Endodermal cell (in vitro differentiated cells): ENCODE results near the gene MAGI3. TPM values are rescaled to one million over a fixed set of nuclear protein-coding genes. Genes with fewer than 3 reads are reported as not detected.

Source experiments
- DNase-seq: peaks from one replicate; pipeline ENCODE4 v3.0.0-alpha.2; 2017
- H3K27ac ChIP-seq: 2 replicates; pipeline ENCODE4 v1.5.1; 2013; ENCODE audit warnings: mild to moderate bottlenecking, low read depth, low read length, moderate library complexity
- H3K27me3 ChIP-seq: 2 replicates; pipeline ENCODE4 v1.6.1; 2013; ENCODE audit warnings: mild to moderate bottlenecking, low read length, moderate library complexity; ENCODE audit not compliant: insufficient read depth, control insufficient read depth, poor library complexity, severe bottlenecking
- H3K36me3 ChIP-seq: 2 replicates; pipeline ENCODE4 v1.7.0; 2013; ENCODE audit warnings: mild to moderate bottlenecking, low read length, moderate library complexity; ENCODE audit not compliant: control insufficient read depth, insufficient read depth
- H3K4me1 ChIP-seq: one replicate; pipeline ENCODE4 v1.7.0; 2013; ENCODE audit warnings: low read length; ENCODE audit not compliant: control insufficient read depth, insufficient read depth
- H3K4me3 ChIP-seq: 2 replicates; pipeline ENCODE4 v1.5.1; 2013; ENCODE audit warnings: mild to moderate bottlenecking, low read length, moderate library complexity
- H3K9ac ChIP-seq: 2 replicates; pipeline ENCODE4 v1.6.1; 2013; ENCODE audit warnings: mild to moderate bottlenecking, low read length, moderate library complexity; ENCODE audit not compliant: poor library complexity, severe bottlenecking; ENCODE audit errors: extremely low read depth
- H3K9me3 ChIP-seq: 2 replicates; pipeline ENCODE4 v1.6.1; 2013; ENCODE audit warnings: mild to moderate bottlenecking, low read length, moderate library complexity; ENCODE audit not compliant: control insufficient read depth
- H3K27ac Mint-ChIP-seq: 2 replicates; pipeline ENCODE4 v1.8.0; 2020; ENCODE audit warnings: mixed read lengths
- H3K27me3 Mint-ChIP-seq: 2 replicates; pipeline ENCODE4 v1.8.0; 2021; ENCODE audit warnings: mild to moderate bottlenecking, mixed read lengths; ENCODE audit not compliant: insufficient read depth
- H3K36me3 Mint-ChIP-seq: 2 replicates; pipeline ENCODE4 v1.8.0; 2020; ENCODE audit warnings: low read depth, mixed read lengths
- H3K4me1 Mint-ChIP-seq: 2 replicates; pipeline ENCODE4 v1.8.0; 2020; ENCODE audit warnings: mixed read lengths
- H3K4me3 Mint-ChIP-seq: 2 replicates; pipeline ENCODE4 v1.8.0; 2020; ENCODE audit warnings: mild to moderate bottlenecking, moderate library complexity, mixed read lengths
- H3K9me3 Mint-ChIP-seq: 2 replicates; pipeline ENCODE4 v1.8.0; 2020; ENCODE audit warnings: mild to moderate bottlenecking, mixed read lengths
- CTCF ChIP-seq: fragments of 200-600 bp; sonication (generic); conservative IDR thresholded peaks from 2 replicates; pipeline ENCODE4 v1.5.0; 2021; ENCODE audit warnings: antibody characterized with exemption, mild to moderate bottlenecking
- WGBS, 2 experiments: methylation state at CpG; one replicate each; pipeline versions ENCODE4 v1.1.5 to v1.1.7; 2013; ENCODE audit warnings: missing lambda C conversion rate in 2 of 2, mixed read lengths in 1 of 2; ENCODE audit not compliant: insufficient coverage in 1 of 2, insufficient read length in 1 of 2; 5-methylcytosine and 5-hydroxymethylcytosine counted together
- total RNA-seq, 2 donors: library from RNA; stranded (reverse); fragmentation: NEBNext Ultra II Directional in 1 of 2; extraction: Animal tissue kit (Norgen Biotek cat#: 25700) in 1 of 2; gene quantifications; 2 replicates in 1 of 2; 3 replicates in 1 of 2; pipeline ENCODE4 v1.2.1, GENCODE V29; 2021

MAGI3 gene
- total RNA-seq, 2 donors from 2014 or later: 27.1 to 27.4 TPM

- no peaks in the 10 kb centered on the region for H3K27me3 Mint-ChIP-seq
Observed at GRCh38 chr1:113517983-113518382, 127.7 kb downstream of the MAGI3 start.

GRCh38 chr1:113519556-113519955, 129.2 kb downstream of the MAGI3 start:
- H3K4me3 ChIP-seq: no peak overlapping the region
- H3K27ac ChIP-seq: no peak overlapping the region
- H3K9ac ChIP-seq: no peak overlapping the region
- H3K27ac Mint-ChIP-seq: no peak overlapping the region
- no peak for TF ChIP-seq CTCF
- no peak overlapping the region for H3K4me3 Mint-ChIP-seq
- H3K9me3 ChIP-seq: peaks cover 45% of the 10 kb centered on the region
- no peaks in the 10 kb centered on the region for H3K27me3 Mint-ChIP-seq
- H3K4me1 Mint-ChIP-seq: peaks cover 22% of the 10 kb centered on the region
- no peak for DNase-seq
- peaks cover 13% of the 10 kb centered on the region for H3K36me3 ChIP-seq
- H3K9me3 Mint-ChIP-seq: peaks cover 25% of the 10 kb centered on the region
- H3K36me3 Mint-ChIP-seq: peaks cover 25% of the 10 kb centered on the region
- no peaks in the 10 kb centered on the region for H3K27me3 ChIP-seq
- peaks cover 3% of the 10 kb centered on the region for H3K4me1 ChIP-seq

More at GRCh38 chr1:113517983-113518382, 127.7 kb downstream of the MAGI3 start:
- no peak overlapping the region for H3K27ac Mint-ChIP-seq
- no peak overlapping the region for H3K4me3 Mint-ChIP-seq
- no peak for DNase-seq
- no peaks in the 10 kb centered on the region for H3K27me3 ChIP-seq
- H3K36me3 Mint-ChIP-seq: peaks cover 14% of the 10 kb centered on the region
- peaks cover 15% of the 10 kb centered on the region for H3K9me3 Mint-ChIP-seq
- peaks cover 31% of the 10 kb centered on the region for H3K9me3 ChIP-seq
- no peak overlapping the region for H3K9ac ChIP-seq
- H3K4me1 ChIP-seq: peaks cover 3% of the 10 kb centered on the region
- TF ChIP-seq CTCF: no peak
- H3K4me1 Mint-ChIP-seq: peaks cover 22% of the 10 kb centered on the region
- peaks cover 10% of the 10 kb centered on the region for H3K36me3 ChIP-seq
- H3K27ac ChIP-seq: no peak overlapping the region
- no peak overlapping the region for H3K4me3 ChIP-seq

GRCh38 chr1:113530021-113530420, 139.7 kb downstream of the MAGI3 start:
- no peak overlapping the region for H3K9ac ChIP-seq
- Mint-ChIP-seq H3K27me3 (no peaks in the 10 kb centered on the region), H3K36me3 (peaks cover 8% of the 10 kb centered on the region), H3K9me3 (peaks cover 16% of the 10 kb centered on the region), H3K4me3 (no peak overlapping the region), H3K4me1 (no peaks in the 10 kb centered on the region), H3K27ac (peak overlapping the region; percentile 40)
- DNase-seq: no peak
- H3K36me3 ChIP-seq: no peaks in the 10 kb centered on the region
- no peaks in the 10 kb centered on the region for H3K4me1 ChIP-seq
- H3K4me3 ChIP-seq: no peak overlapping the region
- 93 to 100% methylated on average over 2 to 4 of the region's 4 CpGs for WGBS, 2 experiments
- no peaks in the 10 kb centered on the region for H3K27me3 ChIP-seq
- peaks cover 7% of the 10 kb centered on the region for H3K9me3 ChIP-seq
- no peak overlapping the region for H3K27ac ChIP-seq
- TF ChIP-seq CTCF: no peak
